SKM-1 treated with dmso at 0.1 percent for 144 hours (cell line): ENCODE results near the gene LCE5A.
"Not testable (repeated sequence)": the region's sequence is repeated elsewhere in the genome, so short reads cannot be mapped to it uniquely, and the experiment has no call there.

Experiments used
- DNase-seq: peaks from one replicate; lab custom pipeline; 2025; ENCODE audit not compliant: unreplicated experiment; lab: John Stamatoyannopoulos, UW

LCE5A gene

DNA sequence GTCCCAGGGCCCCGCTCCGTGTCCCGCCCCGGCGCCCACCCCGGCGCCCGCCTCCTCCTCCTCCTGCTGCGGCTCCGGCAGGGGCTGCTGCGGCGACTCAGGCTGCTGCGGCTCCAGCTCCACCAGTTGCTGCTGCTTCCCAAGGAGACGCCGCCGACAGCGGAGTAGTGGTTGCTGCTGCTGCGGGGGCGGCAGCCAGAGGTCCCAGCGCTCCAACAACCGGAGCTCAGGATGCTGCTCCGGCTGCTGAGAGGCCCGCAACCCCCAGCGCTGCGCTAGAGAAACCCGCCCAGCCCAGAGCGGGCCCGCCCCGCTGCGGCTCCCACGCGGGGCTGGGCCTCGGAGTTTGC lies 4.8 kb downstream of the LCE5A start:
- DNase-seq, result no peak

DNA sequence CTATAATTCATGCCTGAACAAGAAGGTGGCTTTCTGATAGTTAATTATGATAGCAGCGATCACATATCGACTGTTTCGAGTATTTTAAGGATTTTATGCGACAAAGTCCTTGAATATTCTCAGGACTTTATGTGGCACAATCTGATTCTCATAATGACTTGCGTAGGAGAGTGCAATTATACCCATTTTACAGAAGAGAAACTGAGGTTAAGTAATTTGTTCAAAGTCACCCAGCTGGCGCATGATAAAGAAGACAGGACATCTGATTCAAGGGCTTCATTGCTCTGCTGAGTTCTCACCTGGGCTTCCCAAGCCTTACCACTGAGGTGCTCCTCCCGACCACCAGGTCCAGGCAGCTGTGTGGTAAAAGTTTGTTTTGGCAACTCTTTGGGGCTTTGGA lies 5.5 kb downstream of the LCE5A start:
- no peak for DNase-seq

GRCh38 chr1:152517237-152517811 lies 6.7 kb downstream of the LCE5A start:
- DNase-seq, result no peak

- DNase-seq, result peak; percentile 86
Observed at GRCh38 chr1:152519851-152520250, 9.2 kb downstream of the LCE5A start.

- no peak for DNase-seq
Observed at GRCh38 chr1:152520561-152521090, 10.0 kb downstream of the LCE5A start.

GRCh38 chr1:152525080-152525641 lies 14.6 kb downstream of the LCE5A start:
- DNase-seq, result no peak

- peak; percentile 39 for DNase-seq
Observed at GRCh38 chr1:152533327-152533938, 22.8 kb downstream of the LCE5A start.

GRCh38 chr1:152535774-152536173 lies 25.2 kb downstream of the LCE5A start:
- no peak for DNase-seq

DNA sequence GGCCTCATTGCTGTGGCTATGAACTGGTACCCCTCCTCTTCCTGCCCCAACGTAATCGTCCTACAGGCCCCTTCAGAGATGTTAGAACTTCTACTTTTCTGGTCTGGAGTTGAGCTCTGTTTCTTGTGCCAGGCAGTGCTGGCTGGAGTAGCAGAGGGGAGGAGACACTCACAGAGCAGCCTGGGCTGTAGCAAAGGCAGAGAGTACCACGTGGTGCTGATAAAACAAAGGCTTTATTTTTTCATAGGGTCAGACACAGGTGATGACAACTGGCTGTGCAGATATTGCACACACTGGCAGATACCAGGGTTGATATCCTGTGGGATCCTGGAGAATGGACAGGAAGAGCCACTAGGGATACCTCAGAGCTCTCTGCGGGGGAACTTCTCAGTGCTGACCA lies 26.9 kb downstream of the LCE5A start:
- DNase-seq, result no peak

DNA sequence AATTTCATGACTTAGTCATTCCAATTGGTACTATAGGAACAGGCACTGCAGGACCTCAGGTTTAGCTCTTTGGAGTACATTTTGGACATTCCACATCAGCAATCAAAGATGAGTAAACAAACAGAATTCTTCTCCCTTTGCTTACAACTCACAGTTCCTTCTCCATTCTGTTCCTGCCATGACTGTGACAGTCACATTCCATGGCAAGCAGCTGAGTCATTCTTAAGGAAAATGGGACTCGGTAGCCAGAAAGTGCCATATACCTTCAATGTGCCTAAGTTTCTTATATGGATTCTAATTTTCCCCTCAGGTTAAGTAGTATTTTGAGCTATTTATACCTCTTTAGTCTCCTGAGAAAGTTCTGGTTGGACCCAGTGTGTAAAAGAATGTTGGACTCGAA lies 29.3 kb downstream of the LCE5A start:
- DNase-seq, result no peak

GRCh38 chr1:152543820-152544219 lies 33.2 kb downstream of the LCE5A start:
- DNase-seq, result no peak

DNA sequence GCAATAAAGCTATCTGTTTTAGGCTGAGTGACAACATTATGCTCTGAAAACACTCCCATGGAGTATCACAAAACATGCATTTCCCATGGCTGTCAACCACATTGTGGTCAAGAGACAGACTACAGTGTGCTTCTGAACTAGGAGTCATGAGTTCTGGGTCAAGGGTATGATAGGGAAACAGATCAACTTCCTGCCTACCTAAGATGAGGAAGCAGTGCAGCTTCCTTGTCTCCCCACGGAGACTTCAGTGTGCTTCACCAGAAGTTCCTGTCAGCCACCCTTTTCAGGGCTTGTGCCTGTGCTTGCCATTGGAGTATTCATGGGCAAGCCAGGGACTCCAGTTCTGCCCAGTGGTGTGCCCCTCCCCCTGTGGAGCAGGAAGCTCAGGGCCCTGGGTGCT lies 36.1 kb downstream of the LCE5A start:
- no peak for DNase-seq

GRCh38 chr1:152548358-152548757 lies 37.8 kb downstream of the LCE5A start:
- DNase-seq, result not testable (repeated sequence)
